ENCODE results near the gene QPRT.

GRCh38 chr16:29694384-29695195 is 15.6 kb downstream of the QPRT start:
- TF ChIP-seq EZH2 (IDR thresholded peaks at IDR 0.05) (no peak), POLR2AphosphoS5 (IDR thresholded peaks at IDR 0.05; ENCODE audit: borderline replicate concordance, low read depth, low read length) (no peak), FOXP2 (optimal IDR thresholded peaks at IDR 0.05; ENCODE audit: control extremely low read depth, extremely low read length, insufficient read depth) (no peak)
